ENCODE results near the gene TRPM6.

GRCh38 chr9:74920944-74921626, 33.4 kb upstream of the TRPM6 start:
- TF ChIP-seq JUNB (IDR thresholded peaks at IDR 0.05; ENCODE audit: unreplicated experiment) (no peak), CREB1 (CRISPR knock-in tag; IDR thresholded peaks at IDR 0.05; ENCODE audit: low read depth) (no peak), EZH2phosphoT487 (IDR thresholded peaks at IDR 0.05; ENCODE audit: unreplicated experiment) (no peak), CTCF (conservative IDR thresholded peaks at IDR 0.05; ENCODE audit: low read depth in 2 of 2) (no peak), REST (IDR thresholded peaks at IDR 0.05; ENCODE audit: unreplicated experiment) (no peak), POLR2AphosphoS5 (IDR thresholded peaks at IDR 0.05; ENCODE audit: low read depth) (no peak), EZH2 (IDR thresholded peaks at IDR 0.05; ENCODE audit: low read depth, unreplicated experiment) (no peak)
